PC-3 (cell line): ENCODE data around the gene ANKRD53. TPM values are rescaled to one million over a fixed set of nuclear protein-coding genes. Genes with fewer than 3 reads are reported as not detected.

Experiments
- ATAC-seq: fragments of 200-7000 bp; cut with Tn5 transposase; 2 replicates; pipeline ENCODE4 v1.9.1; 2020; ENCODE audit warnings: mild to moderate bottlenecking, moderate library complexity
- Bru-seq: library from RNA; stranded (reverse); fragments of 400-500 nt; gene quantifications from one replicate; lab custom pipeline; 2021; lab: Mats Ljungman, UMichigan
- BruChase-seq, 2 experiments: library from RNA; stranded (reverse); fragments of 400-500 nt; gene quantifications; one replicate each; lab custom pipeline; 2021; lab: Mats Ljungman, UMichigan
- BruUV-seq: library from RNA; stranded (reverse); fragments of 400-500 nt; replicated peaks from 2 replicates; lab custom pipeline; 2021; lab: Mats Ljungman, UMichigan
- CTCF ChIA-PET: fragments of 300-600 bp; sonication (Branson Sonifier 250); formaldehyde crosslinking; loops from one replicate; lab custom pipeline; 2022; ENCODE audit warnings: antibody characterized with exemption; lab: Charles Lee
- POLR2A ChIA-PET: fragments of 300-600 bp; sonication (Branson Sonifier 250); formaldehyde crosslinking; loops from one replicate; lab custom pipeline; 2022; ENCODE audit warnings: antibody characterized with exemption; ENCODE audit not compliant: unreplicated experiment; lab: Charles Lee
- DNase-seq: peaks from one replicate; pipeline ENCODE4 v3.0.0-alpha.2; 2015
- H2AFZ ChIP-seq: fragments of 300-600 bp; sonication (generic); 2 replicates; pipeline ENCODE4 v1.6.0; 2016; ENCODE audit warnings: antibody characterized with exemption, low read length
- H3F3A ChIP-seq: fragments of 300-600 bp; sonication (generic); one replicate; pipeline ENCODE4 v1.6.0; 2017; ENCODE audit warnings: antibody characterized with exemption, low read length, control low read depth, mild to moderate bottlenecking; ENCODE audit not compliant: unreplicated experiment
- H3K27ac ChIP-seq: fragments of 300-600 bp; sonication (generic); 2 replicates; pipeline ENCODE4 v1.5.1; 2016; ENCODE audit warnings: mild to moderate bottlenecking, low read length
- H3K27me3 ChIP-seq: fragments of 300-600 bp; sonication (generic); 2 replicates; pipeline ENCODE4 v1.6.1; 2016; ENCODE audit warnings: low read length, mixed read lengths
- H3K36me3 ChIP-seq: fragments of 300-600 bp; sonication (generic); 2 replicates; pipeline ENCODE4 v1.6.1; 2016; ENCODE audit warnings: low read depth, mixed run types, low read length, mixed read lengths
- H3K4me1 ChIP-seq: fragments of 300-600 bp; sonication (generic); 2 replicates; pipeline ENCODE4 v1.5.1; 2016; ENCODE audit warnings: low read length; ENCODE audit not compliant: insufficient read depth
- H3K4me2 ChIP-seq: fragments of 300-600 bp; sonication (generic); 2 replicates; pipeline ENCODE4 v1.6.0; 2016; ENCODE audit warnings: low read length
- H3K4me3 ChIP-seq: fragments of 300-600 bp; sonication (generic); 2 replicates; pipeline ENCODE4 v1.5.1; 2016; ENCODE audit warnings: mild to moderate bottlenecking, low read length, mixed read lengths
- H3K79me2 ChIP-seq: fragments of 300-600 bp; sonication (generic); 2 replicates; pipeline ENCODE4 v1.6.1; 2017; ENCODE audit warnings: low read length, mixed read lengths
- H3K9ac ChIP-seq: fragments of 300-600 bp; sonication (generic); 2 replicates; pipeline ENCODE4 v1.6.0; 2016; ENCODE audit warnings: mild to moderate bottlenecking, low read length
- H3K9me2 ChIP-seq: fragments of 300-600 bp; sonication (generic); replicated peaks from 2 replicates; pipeline ENCODE4 v1.6.1; 2016; ENCODE audit warnings: mixed run types, low read length, mixed read lengths
- H3K9me3 ChIP-seq: fragments of 300-600 bp; sonication (generic); 2 replicates; pipeline ENCODE4 v1.6.1; 2016; ENCODE audit warnings: low read length, mixed read lengths
- H4K20me1 ChIP-seq: fragments of 300-600 bp; sonication (generic); 2 replicates; pipeline ENCODE4 v1.6.1; 2016; ENCODE audit warnings: low read length, mixed read lengths
- EZH2 ChIP-seq: fragments of 300-600 bp; sonication (generic); IDR thresholded peaks from one replicate; pipeline ENCODE4 v1.6.1; 2017; ENCODE audit warnings: antibody characterized with exemption, mild to moderate bottlenecking, low read length; ENCODE audit not compliant: unreplicated experiment
- EZH2phosphoT487 ChIP-seq: fragments of 300-600 bp; sonication (generic); IDR thresholded peaks from 2 replicates; pipeline ENCODE4 v1.6.1; 2018; ENCODE audit warnings: mild to moderate bottlenecking, antibody characterized with exemption, low read length, borderline replicate concordance
- intact Hi-C: fragments of 100-400 bp; cut with micrococcal nuclease; formaldehyde crosslinking; loops from 2 replicates; pipeline ENCODE4 v1.9.0; 2023
- long read RNA-seq: library from polyadenylated mRNA; unstranded; transcript quantifications from one replicate; pipeline ENCODE4 v2.0.0, GENCODE V29; 2021; ENCODE audit not compliant: unreplicated experiment
- total RNA-seq: library from RNA; depleted of rRNA; stranded (reverse); fragments of >200 nt; gene quantifications from 2 replicates; pipeline ENCODE4 v1.2.3, GENCODE V29; 2014; rRNA removed
- TF ChIP-seq, protein P1 (sequence below): fragments of 300-600 bp; sonication (generic); conservative IDR thresholded peaks from 2 replicates; pipeline ENCODE4 v1.5.1; 2017; ENCODE audit warnings: antibody characterized with exemption, low read depth, mild to moderate bottlenecking, low read length

ANKRD53 gene, protein sequence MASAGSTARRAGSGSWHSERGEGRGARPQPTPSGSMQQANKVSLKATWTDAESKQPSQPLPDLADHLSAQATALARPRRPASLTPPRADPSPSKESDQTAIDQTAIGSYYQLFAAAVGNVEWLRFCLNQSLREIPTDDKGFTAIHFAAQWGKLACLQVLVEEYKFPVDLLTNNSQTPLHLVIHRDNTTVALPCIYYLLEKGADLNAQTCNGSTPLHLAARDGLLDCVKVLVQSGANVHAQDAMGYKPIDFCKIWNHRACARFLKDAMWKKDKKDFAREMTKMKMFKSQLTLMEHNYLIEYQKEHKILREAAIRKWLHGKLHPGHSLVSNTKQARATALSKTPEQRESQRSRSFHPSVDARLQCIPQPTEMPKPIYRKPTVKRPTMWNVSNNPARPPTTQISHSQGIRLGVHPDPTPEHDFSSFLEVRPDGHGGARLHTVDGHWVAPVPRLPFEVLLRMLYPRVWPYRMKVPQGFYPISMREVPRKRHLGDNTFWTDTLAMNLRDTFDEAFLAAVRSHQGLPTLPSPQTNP
- total RNA-seq = not detected in 2 replicates
- Bru-seq, nascent RNA = not detected
- not detected for BruChase-seq, experiment 1, labeled RNA remaining after a 6-hour chase
- not detected for BruChase-seq, experiment 2, labeled RNA remaining after a 2-hour chase
- long read RNA-seq, partial matches to known transcripts = 0 of 2 reads
- long read RNA-seq, other reads (novel, unspliced or antisense) = 2 of 2 reads

DNA sequence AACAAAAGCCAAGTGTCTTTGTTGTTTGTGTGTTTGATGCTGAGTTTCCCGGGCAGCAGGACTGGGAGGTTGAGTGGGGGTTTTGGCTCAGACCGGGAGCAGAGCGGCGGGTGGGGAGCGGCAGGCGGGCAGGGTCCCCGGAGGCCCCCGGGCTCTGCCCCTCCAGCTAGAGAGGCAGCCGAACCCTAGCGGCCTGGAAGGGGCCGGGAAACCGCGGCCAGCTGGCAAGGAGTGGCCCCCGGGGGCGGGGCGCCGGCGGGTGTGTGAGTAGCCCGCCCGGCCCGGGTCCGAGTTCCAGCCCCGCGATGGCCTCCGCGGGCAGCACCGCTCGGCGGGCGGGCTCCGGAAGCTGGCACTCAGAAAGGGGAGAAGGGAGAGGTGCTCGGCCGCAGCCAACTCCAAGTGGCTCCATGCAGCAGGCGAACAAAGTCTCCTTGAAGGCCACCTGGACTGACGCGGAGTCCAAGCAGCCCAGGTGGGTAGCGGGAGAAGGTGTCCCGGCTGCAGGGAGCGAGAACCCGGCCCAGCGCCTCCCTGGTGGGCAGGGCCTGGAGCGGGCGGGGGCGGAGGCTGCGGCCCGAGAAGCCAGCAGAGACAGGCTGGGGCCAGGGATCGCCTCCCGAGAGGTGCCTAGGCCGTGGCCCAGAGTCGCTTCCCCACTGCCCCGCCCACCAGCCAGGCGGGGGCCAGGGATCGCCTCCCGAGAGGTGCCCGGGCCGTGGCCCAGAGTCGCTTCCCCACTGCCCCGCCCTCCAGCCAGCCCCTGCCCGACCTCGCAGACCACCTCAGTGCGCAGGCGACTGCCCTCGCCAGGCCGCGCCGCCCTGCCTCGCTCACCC lies at the start of gene ANKRD53:
Gene ANKRD53, plus strand, starts transcription at position 290 of the 839 bp plus-strand sequence. Its CDS starts 16 bp downstream, at position 306.
- no TSS peak for BruUV-seq
- no peak within 1 kb of the TSS for H3K9ac ChIP-seq
- peak within 1 kb of the TSS; percentile 85 for H3K4me2 ChIP-seq
- H3K4me3 ChIP-seq = peak within 1 kb of the TSS; percentile 70
- TF ChIP-seq EZH2 (no peak), EZH2phosphoT487 (no peak)
- TF ChIP-seq, protein P1, sequence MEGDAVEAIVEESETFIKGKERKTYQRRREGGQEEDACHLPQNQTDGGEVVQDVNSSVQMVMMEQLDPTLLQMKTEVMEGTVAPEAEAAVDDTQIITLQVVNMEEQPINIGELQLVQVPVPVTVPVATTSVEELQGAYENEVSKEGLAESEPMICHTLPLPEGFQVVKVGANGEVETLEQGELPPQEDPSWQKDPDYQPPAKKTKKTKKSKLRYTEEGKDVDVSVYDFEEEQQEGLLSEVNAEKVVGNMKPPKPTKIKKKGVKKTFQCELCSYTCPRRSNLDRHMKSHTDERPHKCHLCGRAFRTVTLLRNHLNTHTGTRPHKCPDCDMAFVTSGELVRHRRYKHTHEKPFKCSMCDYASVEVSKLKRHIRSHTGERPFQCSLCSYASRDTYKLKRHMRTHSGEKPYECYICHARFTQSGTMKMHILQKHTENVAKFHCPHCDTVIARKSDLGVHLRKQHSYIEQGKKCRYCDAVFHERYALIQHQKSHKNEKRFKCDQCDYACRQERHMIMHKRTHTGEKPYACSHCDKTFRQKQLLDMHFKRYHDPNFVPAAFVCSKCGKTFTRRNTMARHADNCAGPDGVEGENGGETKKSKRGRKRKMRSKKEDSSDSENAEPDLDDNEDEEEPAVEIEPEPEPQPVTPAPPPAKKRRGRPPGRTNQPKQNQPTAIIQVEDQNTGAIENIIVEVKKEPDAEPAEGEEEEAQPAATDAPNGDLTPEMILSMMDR = no peak
- H3K4me1 ChIP-seq = peaks cover 16% of the 10 kb centered on the region
- no peak within 1 kb of the TSS for H3K27ac ChIP-seq
- no peaks in the 10 kb centered on the region for H3K9me2 ChIP-seq
- H2AFZ ChIP-seq = peak within 1 kb of the TSS; percentile 84; the same call in 1 of the 2 replicates
- H4K20me1 ChIP-seq = no peaks in the 10 kb centered on the region
- POLR2A ChIA-PET = no interaction called here
- no peaks in the 10 kb centered on the region for H3F3A ChIP-seq
- ATAC-seq = no peak
- no peak for DNase-seq
- H3K36me3 ChIP-seq = no peaks in the 10 kb centered on the region
- no peaks in the 10 kb centered on the region for H3K27me3 ChIP-seq
- H3K79me2 ChIP-seq = no peaks in the 10 kb centered on the region
- CTCF ChIA-PET = interaction anchor here (0.9 to 1.0 kb wide), 2 partner anchors 30 to 107 kb away, joined by 3 to 4 read pairs; no protein-coding TSS in a partner anchor
- intact Hi-C loops = no loop called here
- no peaks in the 10 kb centered on the region for H3K9me3 ChIP-seq

DNA sequence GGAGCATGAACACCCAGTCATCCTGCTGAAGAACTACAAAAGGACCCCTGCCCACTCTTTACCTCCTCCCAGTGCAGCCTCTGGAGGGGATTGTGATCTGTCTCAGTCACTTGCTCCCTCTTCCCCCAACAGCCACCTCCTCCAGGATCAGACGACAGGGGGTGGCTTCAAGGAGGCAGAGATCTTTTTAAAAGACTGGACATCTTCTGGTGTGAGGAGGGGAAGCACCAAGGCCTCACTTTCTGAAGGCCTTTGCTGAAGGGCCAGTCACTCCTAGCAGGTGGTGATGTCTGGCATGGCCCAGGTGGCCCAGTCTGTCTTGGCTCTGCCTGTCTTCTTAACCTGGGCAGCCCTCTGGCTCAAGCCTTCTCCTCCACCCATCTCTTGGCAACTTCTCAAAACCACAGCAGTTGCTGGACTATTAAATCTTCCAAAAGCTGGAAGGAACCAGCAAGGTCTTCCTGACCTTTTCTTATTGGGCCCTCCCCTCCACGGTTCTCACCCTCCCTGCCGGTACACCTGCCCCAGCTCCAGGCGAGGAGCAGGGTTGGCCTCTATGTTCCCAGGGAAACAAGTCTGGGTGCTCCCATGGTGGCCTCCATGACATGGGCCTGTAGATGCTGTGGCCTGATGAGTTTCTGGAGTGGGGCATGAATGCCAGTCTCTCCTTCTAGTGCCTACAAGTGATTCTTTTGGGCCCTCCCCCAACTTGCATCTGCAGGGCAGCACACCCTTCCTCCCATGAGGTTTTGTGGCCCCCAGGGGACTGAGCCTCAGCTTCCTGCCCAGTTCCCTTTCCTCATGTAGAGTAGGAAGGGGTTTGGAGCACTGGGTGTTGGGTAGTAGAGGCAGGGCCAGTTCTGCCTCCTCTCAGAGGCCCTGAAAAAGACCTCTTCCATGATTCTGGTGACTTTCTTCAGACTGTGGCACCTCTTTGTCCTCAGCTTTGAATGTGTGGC lies 47.8 kb upstream of the ANKRD53 start:
- Histone ChIP-seq H3K27ac (no peak overlapping the region), H3K4me1 (no peaks in the 10 kb centered on the region), H3F3A (no peaks in the 10 kb centered on the region), H3K9me3 (no peaks in the 10 kb centered on the region), H2AFZ (no peak overlapping the region), H3K9ac (no peak overlapping the region), H3K36me3 (no peaks in the 10 kb centered on the region), H3K9me2 (no peaks in the 10 kb centered on the region), H4K20me1 (no peaks in the 10 kb centered on the region), H3K4me2 (no peak overlapping the region), H3K4me3 (no peak overlapping the region), H3K27me3 (no peaks in the 10 kb centered on the region), H3K79me2 (no peaks in the 10 kb centered on the region)
- intact Hi-C loops = no loop called here
- BruUV-seq = no TSS peak
- no peak for ATAC-seq
- CTCF ChIA-PET = no interaction called here
- TF ChIP-seq EZH2phosphoT487 (no peak), EZH2 (no peak)
- TF ChIP-seq, protein P1 = no peak
- no peak for DNase-seq
- POLR2A ChIA-PET = no interaction called here
